Nephron (organoid): Measurements from ENCODE around the gene UQCR10.
A peak's percentile ranks its signal among the peaks of the same experiment; 100 is the strongest.

Source experiments
- H3K27ac Mint-ChIP-seq, 3 experiments: 2 replicates each; pipeline ENCODE4 v1.8.0; 2020; ENCODE audit warnings: mixed read lengths in 3 of 3, mild to moderate bottlenecking in 2 of 3, moderate library complexity in 1 of 3
- H3K27me3 Mint-ChIP-seq: 2 replicates; pipeline ENCODE4 v1.8.0; 2021; ENCODE audit warnings: low read depth, mild to moderate bottlenecking, moderate library complexity, mixed read lengths
- H3K36me3 Mint-ChIP-seq: 2 replicates; pipeline ENCODE4 v1.8.0; 2020; ENCODE audit warnings: low read depth, mixed read lengths
- H3K4me1 Mint-ChIP-seq: 2 replicates; pipeline ENCODE4 v1.8.0; 2020; ENCODE audit warnings: mixed read lengths
- H3K4me3 Mint-ChIP-seq, 3 experiments: 2 replicates each; pipeline ENCODE4 v1.8.0; 2020; ENCODE audit warnings: mild to moderate bottlenecking in 3 of 3, mixed read lengths in 3 of 3, moderate library complexity in 2 of 3
- H3K9me3 Mint-ChIP-seq: 2 replicates; pipeline ENCODE4 v1.8.0; 2020; ENCODE audit warnings: mixed read lengths
- CTCF ChIP-seq, 3 experiments: fragments of 200-600 bp; sonication (generic); IDR thresholded peaks; one replicate each; pipeline ENCODE4 v1.5.0; 2021; ENCODE audit warnings: antibody characterized with exemption in 3 of 3; ENCODE audit not compliant: unreplicated experiment in 3 of 3

The UQCR10 gene

GRCh38 chr22:29765905-29766631, 1.1 kb upstream of the UQCR10 start:
- no peaks in the 10 kb centered on the region for H3K27me3 Mint-ChIP-seq
- H3K27ac Mint-ChIP-seq, result peak overlapping the region; percentile 98 to 99 (median 98)
- no peaks in the 10 kb centered on the region for H3K9me3 Mint-ChIP-seq
- H3K36me3 Mint-ChIP-seq, result peaks cover 25% of the 10 kb centered on the region
- peaks cover 28% of the 10 kb centered on the region for H3K4me1 Mint-ChIP-seq
- no peak for TF ChIP-seq CTCF (IDR thresholded peaks at IDR 0.05; ENCODE audit: unreplicated experiment in 3 of 3)
- peak overlapping the region; percentile 99 to 100 (median 99) for H3K4me3 Mint-ChIP-seq

GRCh38 chr22:29766632-29767170, 468 bp upstream of the UQCR10 start, which contains the start of gene ZMAT5:
TSS of gene ZMAT5 (minus strand) at chr22:29767007. CDS start at chr22:29748544, 18,463 bp downstream.
- Mint-ChIP-seq H3K27me3 (no peaks in the 10 kb centered on the region), H3K36me3 (peaks cover 25% of the 10 kb centered on the region), H3K27ac (peak within 1 kb of the TSS; percentile 98 to 99 (median 98)), H3K9me3 (no peaks in the 10 kb centered on the region), H3K4me3 (peak within 1 kb of the TSS; percentile 99 to 100 (median 99)), H3K4me1 (peaks cover 28% of the 10 kb centered on the region)
- no peak for TF ChIP-seq CTCF (IDR thresholded peaks at IDR 0.05; ENCODE audit: unreplicated experiment in 3 of 3)

GRCh38 chr22:29768052-29768693, 1.0 kb downstream of the UQCR10 start:
- H3K9me3 Mint-ChIP-seq, result no peaks in the 10 kb centered on the region
- TF ChIP-seq CTCF (IDR thresholded peaks at IDR 0.05; ENCODE audit: unreplicated experiment in 3 of 3), result no peak
- H3K4me3 Mint-ChIP-seq, result peak overlapping the region; percentile 99 to 100 (median 99)
- peak overlapping the region; percentile 98 to 99 (median 98) for H3K27ac Mint-ChIP-seq
- peaks cover 25% of the 10 kb centered on the region for H3K36me3 Mint-ChIP-seq
- peaks cover 28% of the 10 kb centered on the region for H3K4me1 Mint-ChIP-seq
- H3K27me3 Mint-ChIP-seq, result no peaks in the 10 kb centered on the region

GRCh38 chr22:29769723-29770321, 2.7 kb downstream of the UQCR10 start:
- peaks cover 25% of the 10 kb centered on the region for H3K36me3 Mint-ChIP-seq
- H3K27ac Mint-ChIP-seq, result no peak overlapping the region
- H3K27me3 Mint-ChIP-seq, result no peaks in the 10 kb centered on the region
- TF ChIP-seq CTCF (IDR thresholded peaks at IDR 0.05; ENCODE audit: unreplicated experiment in 3 of 3), result no peak
- no peaks in the 10 kb centered on the region for H3K9me3 Mint-ChIP-seq
- H3K4me1 Mint-ChIP-seq, result peaks cover 28% of the 10 kb centered on the region
- peak overlapping the region; percentile 50 to 68 (median 61) for H3K4me3 Mint-ChIP-seq

GRCh38 chr22:29772170-29772641, 5.0 kb downstream of the UQCR10 start:
- H3K4me3 Mint-ChIP-seq, result peak overlapping the region in 2 of 3 experiments; percentile 31 to 32
- peak overlapping the region in 1 of 3 experiments; percentile 32 for H3K27ac Mint-ChIP-seq
- peaks cover 25% of the 10 kb centered on the region for H3K36me3 Mint-ChIP-seq
- no peak for TF ChIP-seq CTCF (IDR thresholded peaks at IDR 0.05; ENCODE audit: unreplicated experiment in 3 of 3)
- peaks cover 13% of the 10 kb centered on the region for H3K4me1 Mint-ChIP-seq
- no peaks in the 10 kb centered on the region for H3K27me3 Mint-ChIP-seq
- H3K9me3 Mint-ChIP-seq, result no peaks in the 10 kb centered on the region
